ENCODE measurements around the gene EPN1.

GRCh38 chr19:55667511-55667910 lies 7.5 kb upstream of the EPN1 start:
- TF ChIP-seq CTCF (IDR thresholded peaks at IDR 0.05; ENCODE audit: low read depth, low read length) (no peak), POLR2A (IDR thresholded peaks at IDR 0.05; ENCODE audit: extremely low read depth, insufficient read length) (no peak)

All from NB4 (cell line).